GM21619 (cell line): ENCODE data around the gene PCK2.

ENCODE experiments used
- ATAC-seq: cut with Tn5 transposase; IDR thresholded peaks from one replicate; pipeline ENCODE4 v1.9.1; 2021; ENCODE audit not compliant: unreplicated experiment

PCK2 gene

DNA sequence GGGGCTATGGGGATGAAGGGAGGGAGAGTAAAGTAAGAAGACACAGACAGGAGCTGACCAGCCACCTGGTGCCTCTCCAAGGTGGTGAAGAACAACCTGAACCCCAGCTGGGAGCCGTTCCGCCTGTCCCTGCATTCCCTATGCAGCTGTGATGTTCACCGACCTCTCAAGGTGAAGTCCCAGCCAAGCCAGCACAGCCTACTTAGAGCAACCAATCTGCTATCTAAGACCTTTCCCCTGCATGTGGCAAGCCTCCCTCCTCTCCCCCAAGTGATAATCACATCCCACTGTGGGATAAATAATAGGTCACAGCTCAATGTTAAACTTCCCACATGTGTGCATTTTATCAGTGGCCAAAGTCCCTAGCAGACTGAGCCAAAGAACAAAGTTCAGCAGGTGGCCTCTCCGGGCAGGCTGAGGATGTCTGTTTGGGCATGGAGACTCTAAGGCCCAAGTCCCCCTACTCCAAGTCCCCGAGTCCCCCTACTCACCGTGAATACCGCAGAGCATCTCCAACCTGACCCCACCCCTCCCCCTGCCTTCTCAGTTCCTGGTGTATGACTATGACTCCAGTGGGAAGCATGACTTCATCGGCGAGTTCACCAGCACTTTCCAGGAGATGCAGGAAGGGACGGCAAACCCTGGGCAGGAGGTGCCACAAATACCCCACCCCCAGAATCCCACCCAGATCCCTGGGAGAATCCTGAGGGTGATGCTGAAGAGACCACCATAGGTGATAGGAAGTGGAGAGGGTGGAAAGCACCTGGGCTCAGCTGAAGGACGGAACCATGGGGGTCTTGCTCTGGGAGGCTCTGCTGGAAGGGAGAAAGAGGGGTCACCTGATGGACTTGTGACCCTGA is 19.3 kb upstream of the PCK2 start:
- ATAC-seq: no peak

DNA sequence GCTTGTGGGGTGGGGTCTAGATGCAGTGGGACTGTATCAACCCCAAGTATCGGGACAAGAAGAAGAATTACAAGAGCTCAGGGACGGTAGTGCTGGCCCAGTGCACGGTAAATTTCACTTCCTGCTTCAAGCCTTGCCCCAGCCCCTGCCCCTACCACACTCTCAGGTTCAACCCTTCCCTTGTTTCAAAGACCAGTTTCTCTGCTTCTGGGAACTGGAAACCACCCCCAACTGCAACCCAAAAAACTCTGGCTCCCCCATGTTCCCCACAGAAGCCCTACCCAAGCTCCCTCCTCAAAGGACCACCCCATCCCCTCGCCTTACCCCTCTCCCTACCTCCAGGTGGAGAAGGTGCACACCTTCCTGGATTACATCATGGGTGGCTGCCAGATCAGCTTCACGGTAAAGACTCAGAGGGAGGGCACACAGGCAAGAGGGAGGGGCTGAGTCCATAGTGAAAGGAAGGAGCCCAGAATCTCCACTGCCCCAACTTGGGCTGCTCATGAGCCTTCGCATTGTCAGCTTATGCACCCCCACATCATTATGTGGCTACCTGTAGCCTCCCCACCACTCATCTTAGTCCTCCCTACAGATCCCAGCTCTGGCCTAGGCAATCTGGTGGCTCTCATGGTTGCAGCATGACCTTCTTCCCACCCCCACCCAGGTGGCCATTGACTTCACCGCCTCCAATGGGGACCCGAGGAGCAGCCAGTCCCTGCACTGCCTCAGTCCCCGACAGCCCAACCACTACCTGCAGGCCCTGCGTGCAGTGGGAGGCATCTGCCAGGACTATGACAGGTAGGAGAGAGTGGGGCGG is 18.4 kb upstream of the PCK2 start:
- ATAC-seq: peak; percentile 58

DNA sequence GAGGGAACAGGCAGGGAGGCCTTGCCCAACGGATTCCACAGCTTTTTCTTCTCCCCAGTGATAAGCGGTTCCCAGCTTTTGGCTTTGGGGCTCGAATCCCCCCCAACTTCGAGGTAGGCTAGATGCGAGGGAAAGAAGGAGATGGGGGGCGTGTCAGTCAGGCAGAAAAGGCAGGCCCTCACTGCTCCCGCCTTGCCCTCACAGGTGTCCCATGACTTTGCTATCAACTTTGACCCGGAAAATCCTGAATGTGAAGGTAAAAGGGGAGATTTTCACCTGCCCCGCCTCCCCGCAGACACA is 17.9 kb upstream of the PCK2 start:
- ATAC-seq: no peak

DNA sequence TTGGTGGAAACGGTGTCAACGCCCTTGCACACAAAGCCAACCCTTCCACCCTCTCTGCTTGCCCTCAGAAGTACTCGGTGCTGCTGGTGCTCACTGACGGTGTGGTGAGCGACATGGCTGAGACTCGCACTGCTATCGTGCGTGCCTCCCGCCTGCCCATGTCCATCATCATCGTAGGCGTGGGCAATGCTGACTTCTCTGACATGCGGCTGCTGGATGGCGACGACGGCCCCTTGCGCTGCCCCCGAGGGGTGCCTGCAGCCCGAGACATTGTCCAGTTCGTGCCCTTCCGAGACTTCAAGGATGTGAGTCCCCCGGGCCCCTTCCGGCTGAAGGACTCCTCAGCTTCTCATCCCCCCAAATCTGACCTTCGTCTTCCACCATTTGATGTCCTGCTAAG is 17.0 kb upstream of the PCK2 start:
- no peak for ATAC-seq

DNA sequence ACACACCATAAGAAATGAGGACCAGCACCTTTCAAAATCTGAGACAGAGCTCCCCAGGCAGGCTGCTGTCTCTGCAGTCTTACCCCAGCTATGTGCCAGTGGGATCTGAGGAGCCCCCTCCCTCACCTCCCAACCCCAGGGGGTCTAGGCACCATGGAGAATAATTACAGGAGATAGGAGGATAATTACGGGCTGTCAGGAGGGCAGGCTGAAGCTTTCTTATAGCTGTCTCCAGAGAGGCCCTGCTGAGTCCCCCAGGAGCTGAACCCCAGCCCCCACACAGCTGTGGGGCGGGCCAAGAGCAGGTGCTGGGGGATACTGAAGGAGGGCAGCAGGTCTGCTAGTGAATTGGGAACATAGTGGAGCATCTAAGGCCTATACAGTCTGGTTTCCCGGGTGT is 16.0 kb upstream of the PCK2 start:
- no peak for ATAC-seq

DNA sequence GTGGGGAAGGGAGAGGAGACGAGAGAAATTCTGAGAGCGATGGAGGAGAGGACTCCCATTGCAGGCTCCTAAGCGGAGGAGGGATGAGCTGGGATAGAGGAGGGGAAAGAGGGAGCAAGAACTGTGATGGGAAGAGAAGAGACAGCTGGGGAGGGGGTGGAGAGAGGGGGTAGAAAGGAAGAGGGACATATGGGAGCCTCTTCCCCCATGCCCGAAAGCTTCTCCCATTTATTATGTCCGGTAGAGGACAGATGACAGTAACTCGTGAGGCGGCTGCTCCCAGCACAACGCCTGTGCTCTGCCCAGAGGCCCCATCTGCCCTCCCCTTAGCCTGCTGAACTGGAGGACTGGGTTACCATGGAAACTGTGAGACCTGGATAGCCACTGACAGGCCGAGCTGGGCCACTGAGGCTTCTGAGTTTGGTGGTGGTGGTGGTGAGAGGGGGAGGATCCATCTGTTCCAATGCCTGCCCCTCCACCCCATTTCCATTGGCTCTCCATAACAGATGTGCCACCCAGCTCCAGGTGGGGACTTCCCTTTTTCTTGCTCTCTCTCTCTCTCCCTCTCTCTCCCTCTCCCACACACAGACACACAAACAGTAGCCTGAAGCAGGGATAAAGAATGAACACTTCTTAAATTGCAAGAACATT is 14.5 kb upstream of the PCK2 start:
- no peak for ATAC-seq

DNA sequence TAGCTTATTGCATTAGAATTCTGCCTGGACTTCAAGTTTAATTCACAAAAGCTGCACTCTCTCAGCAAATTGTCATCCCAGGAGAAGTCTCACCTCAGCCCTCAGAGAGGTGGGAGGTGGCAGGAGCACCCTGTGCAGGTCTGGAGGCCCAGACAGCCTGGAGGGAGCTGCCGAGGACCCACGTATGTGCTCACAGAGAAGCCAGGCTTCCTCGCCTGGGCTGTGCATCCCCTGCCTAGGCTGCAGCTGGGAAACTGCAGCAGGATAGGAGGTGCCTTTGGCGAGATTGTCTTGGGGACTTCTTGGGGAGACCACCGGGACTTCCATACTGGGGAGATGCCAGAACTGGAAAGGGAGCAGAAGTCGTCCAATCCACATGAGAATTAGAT is 14.0 kb upstream of the PCK2 start:
- no peak for ATAC-seq

DNA sequence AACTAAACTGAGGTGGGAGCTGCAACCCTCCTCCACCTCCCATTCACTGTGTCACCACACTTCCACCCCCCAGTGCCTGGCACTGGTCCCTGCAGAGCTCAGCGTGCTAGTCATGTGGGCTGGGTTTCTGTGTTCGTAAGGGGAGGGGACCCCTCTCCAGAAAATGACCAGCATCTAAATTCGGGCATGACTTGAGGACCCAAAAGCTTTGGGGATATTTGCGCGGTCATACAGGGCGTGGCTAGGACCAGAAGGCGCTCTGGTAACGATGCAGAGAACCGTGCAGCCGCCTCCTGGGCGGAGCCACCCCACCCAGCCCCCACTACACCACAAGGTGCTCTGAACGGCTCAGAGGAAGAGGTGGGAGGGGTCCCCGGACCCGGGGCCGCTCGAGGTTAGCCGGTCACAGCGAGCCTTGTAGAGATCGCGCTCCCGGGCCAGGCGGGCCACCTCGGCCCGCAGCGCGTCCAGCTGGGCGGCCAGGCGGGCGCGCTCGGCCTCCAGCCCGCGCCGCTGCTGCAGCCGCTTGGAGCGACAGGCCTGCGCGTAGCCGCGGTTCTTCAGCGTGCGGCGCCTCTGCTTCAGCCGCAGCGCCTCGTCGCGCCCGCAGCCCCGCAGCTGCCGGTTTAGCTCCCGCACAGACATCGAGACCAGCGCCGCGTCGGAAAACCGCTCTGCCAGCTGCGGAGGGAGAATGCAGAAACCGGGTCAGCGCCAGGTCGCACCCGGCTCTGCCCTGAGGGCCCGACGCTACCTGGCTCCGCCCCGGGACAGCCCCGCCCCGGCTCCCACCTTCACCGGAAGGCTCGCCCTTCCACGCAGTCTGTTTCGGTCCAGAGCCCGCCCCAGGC is 13.0 kb upstream of the PCK2 start:
- ATAC-seq: peak; percentile 79

DNA sequence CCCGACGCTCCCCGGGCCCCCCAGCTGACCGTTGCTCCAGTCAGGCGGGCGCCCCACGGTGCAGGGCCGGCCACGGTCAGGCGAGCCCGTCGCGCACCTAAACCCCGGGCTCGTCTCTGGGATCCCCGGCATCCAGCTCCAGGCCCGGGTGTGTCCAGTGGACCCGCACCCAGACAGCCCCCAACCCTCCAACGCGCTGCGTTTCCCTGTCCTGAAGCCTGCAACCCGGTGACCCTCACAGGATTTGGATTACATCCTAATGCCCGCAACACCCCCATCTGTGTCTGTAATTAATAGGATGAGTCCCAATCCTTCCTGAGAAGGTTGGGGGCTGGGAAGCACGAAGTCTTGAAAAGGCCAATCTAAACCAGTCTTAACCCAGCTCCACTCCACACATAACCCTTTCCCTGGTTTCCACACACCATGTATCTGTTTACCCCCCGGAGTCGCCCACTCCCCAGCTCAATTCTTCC is 12.3 kb upstream of the PCK2 start:
- ATAC-seq: no peak

DNA sequence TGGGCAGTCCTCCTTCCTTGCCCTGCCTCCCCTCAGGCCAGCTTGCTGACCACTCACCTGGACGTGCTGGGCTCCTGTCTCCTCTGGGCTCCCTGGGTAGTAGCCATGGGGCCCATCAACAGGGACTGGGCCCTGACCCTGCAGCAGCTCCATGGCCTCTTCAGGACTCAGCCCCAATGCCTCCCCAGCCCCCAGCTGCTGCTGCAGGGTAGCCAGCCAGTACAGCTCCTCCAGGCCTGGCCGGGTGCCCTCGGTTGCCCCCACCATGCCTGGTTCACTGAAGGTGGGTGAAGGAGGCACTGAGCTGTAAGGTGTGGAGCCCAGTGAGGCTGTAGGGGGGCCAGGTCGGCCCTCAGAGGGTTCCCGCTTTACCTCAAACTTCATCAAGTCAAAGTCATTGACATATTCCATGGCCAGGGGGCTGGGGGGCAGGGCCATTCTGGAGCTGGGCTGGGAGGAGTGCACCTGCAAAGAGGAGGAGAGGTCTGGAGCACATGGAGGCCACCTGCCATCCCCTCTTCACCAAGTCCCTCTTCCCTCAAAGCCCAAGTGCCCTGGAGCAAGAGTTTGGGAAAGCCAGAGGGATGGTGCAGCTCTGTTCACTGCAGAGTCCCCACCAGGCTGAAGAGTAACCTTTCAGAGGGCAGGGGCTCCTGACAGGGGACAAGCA is 11.6 kb upstream of the PCK2 start:
- ATAC-seq: no peak

DNA sequence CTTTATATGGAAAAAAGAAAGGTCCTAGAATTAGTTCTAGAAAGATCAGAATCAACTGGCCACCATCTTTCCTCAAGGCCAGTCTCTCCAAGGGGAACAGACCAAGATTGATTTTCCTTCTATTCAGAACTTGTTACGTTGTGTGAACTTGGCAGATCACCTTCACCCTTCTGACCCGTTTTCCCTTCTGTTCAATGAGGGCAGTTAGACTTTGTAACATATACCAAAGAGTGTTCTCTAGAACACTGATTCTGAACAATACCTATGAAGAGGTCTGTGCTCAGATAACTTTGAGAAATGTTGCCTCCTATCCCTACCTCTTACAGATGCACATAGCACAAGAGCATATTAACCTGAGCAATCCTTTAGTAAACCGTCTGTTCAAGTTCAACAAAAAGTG is 10.6 kb upstream of the PCK2 start:
- no peak for ATAC-seq

DNA sequence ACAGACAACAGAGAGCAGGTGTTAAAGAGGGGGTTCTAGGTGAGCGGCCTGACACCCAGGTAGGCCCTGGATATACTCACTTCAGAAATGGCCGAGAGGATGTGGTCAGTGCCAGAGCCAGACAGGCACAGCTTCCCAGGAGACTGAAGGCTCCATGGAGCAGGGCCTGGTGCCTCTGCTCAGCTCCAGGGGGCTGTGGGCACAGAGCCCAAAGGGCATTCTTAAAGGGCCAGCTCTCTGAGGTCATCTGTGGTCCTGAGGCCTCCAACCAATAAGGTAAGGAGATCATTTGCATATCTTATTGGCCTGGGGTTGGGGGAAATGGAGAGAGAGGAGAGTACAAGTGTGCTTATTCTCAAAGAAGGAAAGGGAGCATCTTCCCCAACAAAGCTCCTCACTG is 9.7 kb upstream of the PCK2 start:
- no peak for ATAC-seq

DNA sequence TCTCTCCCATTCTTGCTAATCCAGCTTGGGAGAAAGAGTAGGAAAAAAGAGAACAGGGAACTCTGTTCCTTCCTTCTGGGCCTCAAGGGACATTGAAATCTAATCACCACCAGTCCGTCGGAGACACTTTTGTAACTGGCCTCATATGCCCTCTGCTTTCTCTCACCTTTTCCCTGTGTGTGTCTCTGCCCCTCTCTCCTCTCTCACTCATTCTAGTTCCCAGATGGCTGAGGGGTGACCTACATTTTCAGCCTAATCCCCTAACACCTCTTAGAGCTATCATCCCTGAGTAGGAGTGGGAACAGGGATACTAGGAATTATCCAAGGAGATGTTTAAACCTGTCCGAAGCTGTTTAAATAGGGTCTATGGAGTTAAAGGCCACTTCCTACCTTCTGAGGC is 8.9 kb upstream of the PCK2 start:
- no peak for ATAC-seq

DNA sequence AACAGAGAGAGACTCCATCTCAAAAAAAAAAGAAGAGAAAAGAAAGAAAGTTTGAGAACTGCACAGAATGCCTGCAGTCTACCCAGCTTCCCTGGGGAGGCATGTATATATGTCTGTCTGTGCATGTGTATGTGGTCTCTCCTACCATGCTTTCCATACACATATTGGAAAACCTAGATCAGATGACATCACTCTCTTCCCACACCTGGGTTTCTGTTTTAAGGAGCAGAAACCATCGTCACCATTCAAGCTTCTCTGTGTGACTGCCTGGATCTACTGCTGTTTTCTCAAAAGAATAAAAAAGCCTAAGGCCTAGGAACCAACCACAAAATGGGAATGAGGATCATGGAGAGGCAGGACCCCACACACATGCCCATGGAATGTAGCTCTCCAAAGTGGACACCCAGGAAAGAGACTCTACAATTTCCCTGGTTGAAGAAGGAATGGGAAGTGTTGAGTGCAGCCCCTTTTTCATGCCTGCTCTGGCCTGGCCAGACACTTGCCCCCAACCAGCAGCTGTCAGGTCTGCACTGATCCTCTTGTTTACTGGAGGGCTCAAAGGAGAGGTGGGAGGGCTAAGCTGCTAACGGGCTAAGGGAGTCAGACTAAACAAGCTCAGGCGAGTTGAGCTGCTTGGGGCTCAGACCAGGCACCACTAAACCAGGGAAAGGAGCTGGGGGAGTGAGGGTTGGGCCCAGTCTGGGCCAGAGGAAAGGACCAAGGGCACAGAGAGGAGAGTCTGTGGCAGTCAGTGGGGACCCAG is 7.7 kb upstream of the PCK2 start:
- ATAC-seq: no peak

DNA sequence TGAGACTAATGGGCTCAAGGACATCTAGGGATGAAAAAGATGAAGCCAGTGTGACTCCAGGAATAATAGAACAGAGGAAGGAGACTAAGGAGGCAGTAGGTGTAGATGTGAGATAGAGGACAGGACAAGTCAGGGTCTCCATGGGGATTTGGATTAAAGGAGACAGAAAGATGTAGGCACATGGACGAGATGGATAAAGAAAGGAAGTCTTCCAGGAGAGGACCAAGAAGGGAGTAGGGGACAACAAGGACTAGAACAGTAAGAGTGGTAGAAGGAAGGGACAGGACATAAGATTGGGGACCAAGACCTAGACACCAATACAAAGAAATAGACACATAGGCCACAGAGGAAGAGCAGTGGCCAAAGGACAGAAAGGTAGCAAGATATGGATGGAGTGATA is 7.1 kb upstream of the PCK2 start:
- ATAC-seq: no peak

DNA sequence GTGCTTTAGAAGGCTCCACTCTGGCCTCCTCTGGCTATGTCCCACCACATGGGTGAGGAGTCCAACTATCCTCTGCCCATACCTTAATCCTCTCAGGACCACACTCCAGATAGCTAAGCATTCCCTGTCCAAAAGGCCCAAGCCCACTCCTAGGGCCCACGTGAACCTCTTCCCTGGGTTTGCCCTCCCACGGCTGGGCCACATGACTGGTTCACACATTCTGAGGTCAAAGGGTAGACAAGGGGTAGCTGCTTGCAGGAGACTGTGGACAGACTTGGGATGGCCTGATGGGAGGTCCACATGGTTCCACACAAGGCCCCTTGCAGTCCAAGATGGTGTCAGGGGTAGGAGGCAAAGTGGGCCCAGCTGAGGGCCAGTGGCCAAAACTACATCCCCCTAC is 6.0 kb upstream of the PCK2 start:
- no peak for ATAC-seq

DNA sequence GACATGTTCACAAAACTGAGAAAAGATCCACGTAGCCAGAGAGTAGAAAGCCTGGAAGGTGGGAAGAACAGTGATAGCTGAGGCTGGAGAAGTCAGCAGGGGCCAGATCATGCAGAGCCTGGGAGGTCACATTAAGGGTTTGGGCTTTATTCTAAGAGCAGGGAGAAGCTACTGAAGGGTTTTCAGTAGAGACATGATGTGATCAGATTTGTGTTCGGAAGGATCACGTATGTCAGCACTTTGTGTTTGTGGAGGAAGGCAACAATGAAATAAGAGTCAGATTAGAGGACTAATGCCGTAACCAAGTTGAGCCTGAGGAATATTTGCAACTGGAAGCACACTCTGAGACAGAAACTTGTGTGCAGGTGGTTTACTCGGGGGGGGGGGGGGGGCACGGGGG is 4.2 kb upstream of the PCK2 start:
- ATAC-seq: no peak

DNA sequence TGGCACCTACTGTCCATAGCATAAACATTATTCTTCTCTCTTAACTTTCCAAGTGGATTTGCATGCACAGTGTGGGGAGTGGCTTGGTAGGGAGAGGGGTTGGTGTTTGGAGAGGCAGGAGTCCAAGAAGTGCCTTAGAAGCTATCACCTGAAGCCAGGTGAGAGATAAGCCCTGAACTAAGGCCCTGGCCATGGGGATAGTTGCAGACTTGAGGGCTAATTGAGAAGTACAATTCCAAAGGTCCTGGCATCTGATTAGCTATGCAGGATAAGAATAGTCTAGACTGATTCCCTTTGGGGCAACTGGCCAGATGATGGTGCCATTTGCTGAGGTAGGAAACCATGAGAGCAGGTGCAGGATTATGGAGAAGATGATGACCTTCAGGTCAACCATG is 2.0 kb upstream of the PCK2 start:
- no peak for ATAC-seq

DNA sequence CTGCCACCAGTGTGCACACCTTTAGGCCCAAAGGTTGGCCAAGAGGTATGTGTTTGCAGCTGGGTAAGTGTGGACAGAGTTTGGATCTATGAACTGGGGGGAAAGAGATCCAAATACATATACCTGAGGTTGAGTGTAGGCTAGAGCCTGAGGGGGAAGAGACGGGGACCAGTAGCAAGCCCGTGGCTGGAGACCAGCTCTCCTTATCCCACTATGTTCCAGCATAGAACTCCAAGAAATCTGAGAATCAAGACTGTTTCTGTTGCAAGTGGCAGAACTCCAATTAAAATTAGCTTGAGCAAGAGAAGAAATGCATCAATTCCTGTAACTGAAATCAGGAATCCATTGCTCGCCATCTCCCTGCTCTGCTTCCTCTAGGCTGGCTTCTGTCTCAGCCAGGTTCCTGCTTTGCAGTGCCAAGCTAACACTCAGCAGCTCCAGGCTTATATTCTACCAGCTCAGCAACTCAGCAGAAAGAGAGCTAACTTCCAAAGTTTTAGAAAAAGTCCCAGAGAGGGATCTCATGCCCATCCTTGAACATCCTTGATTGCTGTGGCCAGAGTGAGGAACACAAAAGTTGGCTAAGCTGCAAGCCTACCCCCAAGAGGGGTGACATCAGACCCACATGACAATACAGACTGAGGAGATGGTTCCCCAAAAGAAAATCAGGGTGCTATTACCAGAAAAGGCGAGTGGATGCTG is 1.5 kb upstream of the PCK2 start:
- ATAC-seq: no peak
